ENCODE results near the gene TMC6. TPM values are rescaled to one million over a fixed set of nuclear protein-coding genes. Genes with fewer than 3 reads are reported as not detected.
A peak's percentile ranks its signal among the peaks of the same experiment; 100 is the strongest.
"Not testable (repeated sequence)": the region's sequence is repeated elsewhere in the genome, so short reads cannot be mapped to it uniquely, and the experiment has no call there.

Gene TMC6
- total RNA-seq (2014; rRNA removed; shearing (Covaris generic)) = not detected in 2 replicates

- DNase-seq (ENCODE audit: low read depth) = no peak
These were observed at the start of gene TMC6 for GRCh38 chr17:78128551-78129350. Gene TMC6 (minus strand): TSS chr17:78128755. CDS start chr17:78126832, 1,923 bp downstream.

GRCh38 chr17:78176548-78177025 lies 48.0 kb upstream of the TMC6 start:
- DNase-seq (ENCODE audit: low read depth) = no peak

- no peak for DNase-seq (ENCODE audit: low read depth)
These were observed 47.1 kb upstream of the TMC6 start for GRCh38 chr17:78175643-78175981.

GRCh38 chr17:78174870-78175642 lies 46.5 kb upstream of the TMC6 start:
- no peak for DNase-seq (ENCODE audit: low read depth)

GRCh38 chr17:78174346-78174869 lies 45.9 kb upstream of the TMC6 start:
- DNase-seq (ENCODE audit: low read depth) = no peak

GRCh38 chr17:78173097-78173715 lies 44.7 kb upstream of the TMC6 start:
- DNase-seq (ENCODE audit: low read depth) = no peak

GRCh38 chr17:78172249-78173051 lies 43.9 kb upstream of the TMC6 start:
- no peak for DNase-seq (ENCODE audit: low read depth)

- not testable (repeated sequence) for DNase-seq (ENCODE audit: low read depth)
These were observed 43.2 kb upstream of the TMC6 start for GRCh38 chr17:78171591-78172248.

- DNase-seq (ENCODE audit: low read depth) = no peak
These were observed 42.4 kb upstream of the TMC6 start for GRCh38 chr17:78170692-78171590.

GRCh38 chr17:78168903-78169793 lies 40.6 kb upstream of the TMC6 start:
- peak; percentile 41 for DNase-seq (ENCODE audit: low read depth)

- DNase-seq (ENCODE audit: low read depth) = peak; percentile 66
These were observed 39.8 kb upstream of the TMC6 start, which contains the start of gene SYNGR2 for GRCh38 chr17:78168242-78168902. Gene SYNGR2 (plus strand): TSS chr17:78168581. CDS start chr17:78168617, 36 bp downstream.

- no peak for DNase-seq (ENCODE audit: low read depth)
These were observed 37.9 kb upstream of the TMC6 start for GRCh38 chr17:78166416-78166815.

- DNase-seq (ENCODE audit: low read depth) = no peak
These were observed 36.4 kb upstream of the TMC6 start for GRCh38 chr17:78164748-78165607.

- DNase-seq (ENCODE audit: low read depth) = no peak
These were observed 35.6 kb upstream of the TMC6 start for GRCh38 chr17:78163881-78164747.

GRCh38 chr17:78159575-78160158 lies 31.1 kb upstream of the TMC6 start:
- no peak for DNase-seq (ENCODE audit: low read depth)

Data from RPMI7951 (cell line).